GM18907 (cell line): ENCODE results near the gene SMOC2.
"Not testable (repeated sequence)": the region's sequence is repeated elsewhere in the genome, so short reads cannot be mapped to it uniquely, and the experiment has no call there.

ENCODE experiments used
- ATAC-seq: cut with Tn5 transposase; IDR thresholded peaks from one replicate; pipeline ENCODE4 v1.9.1; 2021; ENCODE audit warnings: mild to moderate bottlenecking, moderate library complexity; ENCODE audit not compliant: unreplicated experiment

Gene SMOC2

GRCh38 chr6:168674595-168674994, 233.6 kb downstream of the SMOC2 start:
- ATAC-seq = no peak

- no peak for ATAC-seq
Observed at GRCh38 chr6:168675375-168675774, 234.4 kb downstream of the SMOC2 start.

- ATAC-seq = no peak
Observed at GRCh38 chr6:168675933-168676551, 235.1 kb downstream of the SMOC2 start.

GRCh38 chr6:168676552-168677322, 235.8 kb downstream of the SMOC2 start:
- ATAC-seq = no peak

- ATAC-seq = not testable (repeated sequence)
Observed at GRCh38 chr6:168677323-168677781, 236.4 kb downstream of the SMOC2 start.

- ATAC-seq = no peak
Observed at GRCh38 chr6:168678077-168678476, 237.1 kb downstream of the SMOC2 start.

- no peak for ATAC-seq
Observed at GRCh38 chr6:168678588-168678987, 237.6 kb downstream of the SMOC2 start.

- ATAC-seq = no peak
Observed at GRCh38 chr6:168681748-168682147, 240.8 kb downstream of the SMOC2 start.

- ATAC-seq = no peak
Observed at GRCh38 chr6:168683621-168684020, 242.6 kb downstream of the SMOC2 start.

GRCh38 chr6:168684471-168684870, 243.5 kb downstream of the SMOC2 start:
- ATAC-seq = no peak

- ATAC-seq = no peak
Observed at GRCh38 chr6:168684906-168685305, 243.9 kb downstream of the SMOC2 start.

- ATAC-seq = no peak
Observed at GRCh38 chr6:168686029-168686738, 245.2 kb downstream of the SMOC2 start.

- no peak for ATAC-seq
Observed at GRCh38 chr6:168686831-168687730, 246.1 kb downstream of the SMOC2 start.

- ATAC-seq = no peak
Observed at GRCh38 chr6:168690271-168690670, 249.3 kb downstream of the SMOC2 start.

GRCh38 chr6:168691774-168692173, 250.8 kb downstream of the SMOC2 start:
- no peak for ATAC-seq

- no peak for ATAC-seq
Observed at GRCh38 chr6:168692193-168692914, 251.4 kb downstream of the SMOC2 start.

- not testable (repeated sequence) for ATAC-seq
Observed at GRCh38 chr6:168692915-168693257, 251.9 kb downstream of the SMOC2 start.

- ATAC-seq = not testable (repeated sequence)
Observed at GRCh38 chr6:168694797-168695196, 253.8 kb downstream of the SMOC2 start.

- ATAC-seq = no peak
Observed at GRCh38 chr6:168695701-168696100, 254.7 kb downstream of the SMOC2 start.

GRCh38 chr6:168698923-168699322, 257.9 kb downstream of the SMOC2 start:
- ATAC-seq = no peak
